HL-60/S4 treated with phorbol 12-myristate 13-acetate at 8.2 ng/mL for 4 days and 3 days (cell line): ENCODE measurements around the gene BNIP1.
"Not testable (repeated sequence)": the region's sequence is repeated elsewhere in the genome, so short reads cannot be mapped to it uniquely, and the experiment has no call there.

ENCODE experiments used
- in situ Hi-C: fragments of 300-500 bp; cut with MboI; formaldehyde crosslinking; loops from 2 replicates; pipeline ENCODE4 v1.15.0; 2022; ENCODE audit warnings: low sequenced_read_pairs

BNIP1 gene, protein sequence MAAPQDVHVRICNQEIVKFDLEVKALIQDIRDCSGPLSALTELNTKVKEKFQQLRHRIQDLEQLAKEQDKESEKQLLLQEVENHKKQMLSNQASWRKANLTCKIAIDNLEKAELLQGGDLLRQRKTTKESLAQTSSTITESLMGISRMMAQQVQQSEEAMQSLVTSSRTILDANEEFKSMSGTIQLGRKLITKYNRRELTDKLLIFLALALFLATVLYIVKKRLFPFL

GRCh38 chr5:173144200-173145176 is at the start of gene BNIP1:
TSS of gene BNIP1 (plus strand) at chr5:173144531. CDS start at chr5:173144546, 15 bp downstream.
- in situ Hi-C loops, result no loop called here

DNA sequence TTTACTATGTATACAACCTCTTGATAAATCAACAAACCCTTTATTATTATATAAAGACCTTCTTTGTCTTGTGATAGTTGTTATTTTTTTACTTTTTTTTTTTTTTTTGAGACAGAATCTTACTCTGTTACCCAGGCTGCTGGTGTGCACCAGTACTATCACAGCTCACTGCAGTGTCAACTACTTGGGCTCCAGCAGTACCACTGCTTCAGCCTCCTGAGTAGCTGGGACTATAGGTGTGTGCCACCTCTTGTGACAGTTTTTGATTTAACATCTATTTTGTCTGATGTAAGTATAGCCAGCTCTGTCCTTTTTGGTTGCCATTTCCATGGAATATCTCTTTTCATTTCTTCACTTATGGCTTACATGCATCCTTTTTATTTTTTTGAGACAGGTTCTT is 45.5 kb upstream of the BNIP1 start:
- in situ Hi-C loops, result no loop called here

GRCh38 chr5:173099461-173099860 is 44.9 kb upstream of the BNIP1 start:
- in situ Hi-C loops, result no loop called here

GRCh38 chr5:173101245-173101644 is 43.1 kb upstream of the BNIP1 start:
- in situ Hi-C loops, result no loop called here

DNA sequence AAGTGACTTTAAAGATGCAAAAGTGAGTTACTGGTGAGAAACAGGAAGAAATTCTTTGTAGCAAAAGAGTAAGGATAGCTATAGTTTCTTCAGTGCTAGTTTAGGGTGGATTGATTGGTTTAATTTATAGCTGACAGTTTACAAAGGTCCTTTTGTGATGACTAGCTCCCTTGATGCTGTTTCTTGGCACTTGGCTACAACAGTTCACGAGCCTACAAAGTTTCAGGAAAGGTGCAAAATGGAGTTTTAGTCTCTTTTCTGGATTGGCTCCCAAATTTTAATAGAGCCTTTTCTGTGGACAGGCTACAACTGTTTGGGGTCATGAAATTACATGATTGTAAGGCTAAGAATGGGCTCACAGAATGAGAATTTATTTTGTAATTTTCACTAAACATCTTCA is 40.9 kb upstream of the BNIP1 start:
- in situ Hi-C loops, result no loop called here

DNA sequence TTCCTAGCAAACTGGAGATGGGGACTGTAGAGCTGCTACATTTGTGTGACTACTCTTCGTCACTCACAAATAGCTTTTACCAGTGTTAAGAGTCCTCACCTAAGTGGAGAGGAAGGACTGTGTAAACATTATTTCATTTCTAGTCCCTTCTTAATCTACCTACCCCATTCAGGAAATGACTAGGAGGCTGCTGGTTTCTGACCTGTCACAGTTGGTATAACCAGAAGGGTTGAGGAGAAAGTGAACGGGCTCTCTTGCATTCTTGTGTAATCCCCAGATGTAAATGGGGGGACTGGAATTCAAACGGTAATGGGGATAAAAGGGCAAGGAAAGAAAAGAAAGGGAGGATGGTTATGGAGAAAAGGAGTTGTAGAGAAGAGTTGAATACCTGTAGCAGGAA is 35.4 kb upstream of the BNIP1 start:
- in situ Hi-C loops, result no loop called here

- in situ Hi-C loops, result no loop called here
Measured at GRCh38 chr5:173114536-173114935, 29.8 kb upstream of the BNIP1 start.

GRCh38 chr5:173119719-173120118 is 24.6 kb upstream of the BNIP1 start:
- in situ Hi-C loops, result no loop called here

DNA sequence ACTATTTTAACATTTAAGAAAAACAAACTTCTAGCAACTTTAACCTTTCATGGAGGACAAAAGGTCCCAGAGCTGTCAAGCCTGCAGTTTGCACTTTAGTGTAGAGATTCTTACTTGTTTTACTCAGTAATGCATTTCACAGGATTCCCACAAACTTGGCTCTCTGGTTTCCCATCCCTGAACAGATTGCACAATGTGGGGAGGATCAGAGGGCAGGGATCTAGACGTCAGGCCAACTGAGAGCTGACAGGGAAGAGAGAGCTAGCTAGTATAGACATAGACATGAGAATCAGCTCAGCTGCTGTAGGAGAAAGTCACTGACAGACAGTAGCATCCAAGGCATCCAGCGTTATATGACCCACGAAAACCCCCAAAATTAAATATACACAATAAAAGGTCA is 20.9 kb upstream of the BNIP1 start:
- in situ Hi-C loops, result no loop called here

- in situ Hi-C loops, result not testable (repeated sequence)
Measured at GRCh38 chr5:173132166-173132565, 12.2 kb upstream of the BNIP1 start.

GRCh38 chr5:173138707-173139106 is 5.6 kb upstream of the BNIP1 start:
- in situ Hi-C loops, result no loop called here

GRCh38 chr5:173139631-173140030 is 4.7 kb upstream of the BNIP1 start:
- in situ Hi-C loops, result no loop called here

DNA sequence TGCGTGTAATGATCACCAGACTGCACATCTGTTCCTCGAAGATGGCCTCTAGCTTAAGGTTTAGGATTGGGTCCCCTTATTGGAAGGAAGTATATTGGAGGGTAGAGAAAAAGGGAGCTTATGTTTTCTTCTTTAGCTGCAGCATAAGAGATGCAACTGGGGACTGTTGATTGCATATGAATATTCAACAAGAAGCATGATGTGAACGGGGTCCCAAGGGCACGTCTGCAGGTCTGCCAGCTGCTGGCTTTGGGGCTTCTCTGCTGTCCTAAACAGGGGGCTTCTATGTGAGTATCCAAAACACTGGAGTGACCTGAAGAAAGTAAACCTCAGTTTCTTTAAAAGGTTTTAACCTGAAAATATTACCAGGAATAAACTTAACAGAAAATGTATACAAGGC is 3.6 kb upstream of the BNIP1 start:
- in situ Hi-C loops, result no loop called here

GRCh38 chr5:173143567-173143966 is 764 bp upstream of the BNIP1 start:
- in situ Hi-C loops, result no loop called here

DNA sequence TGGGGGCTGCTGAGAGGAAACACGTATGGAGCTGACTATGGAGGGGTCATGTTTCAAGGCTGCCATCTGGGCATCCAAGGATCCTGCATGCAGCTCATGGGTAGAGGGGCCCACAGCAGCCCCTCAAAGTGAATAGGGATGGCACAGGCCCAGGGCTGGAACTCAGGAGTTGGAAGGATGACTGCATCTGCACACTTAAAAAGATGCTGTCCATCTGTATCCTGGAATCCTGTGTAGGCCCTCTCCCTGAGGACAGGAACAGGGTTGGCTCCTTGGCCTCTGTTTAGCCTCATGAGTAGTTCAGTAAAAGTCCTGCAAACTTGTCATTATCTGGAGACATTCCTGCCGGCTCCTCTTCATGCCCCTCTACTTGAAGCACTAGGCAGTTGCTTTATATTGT is 4.0 kb downstream of the BNIP1 start:
- in situ Hi-C loops, result no loop called here

DNA sequence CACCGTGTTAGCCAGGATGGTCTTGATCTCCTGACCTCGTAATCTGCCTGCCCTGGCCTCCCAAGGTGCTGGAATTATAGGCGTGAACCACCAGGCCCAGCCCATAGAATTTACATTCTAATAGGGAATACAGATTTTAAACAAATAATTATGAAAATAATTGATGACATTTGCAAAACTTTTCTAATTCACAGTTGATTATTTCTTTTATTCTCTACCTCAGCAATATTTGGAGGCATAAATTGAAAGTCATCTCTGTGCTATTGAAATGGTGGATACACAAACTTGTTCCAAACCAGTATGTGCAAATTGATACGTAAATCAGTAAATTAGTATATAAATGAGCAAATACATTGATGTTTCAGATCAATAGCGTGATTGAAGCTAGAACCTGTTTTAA is 8.2 kb downstream of the BNIP1 start:
- in situ Hi-C loops, result loop anchor here (25.0 kb wide), 1 partner anchor 440 kb away; no protein-coding TSS in a partner anchor

- in situ Hi-C loops, result loop anchor here (25.0 kb wide), 1 partner anchor 442 kb away; no protein-coding TSS in a partner anchor
Measured at GRCh38 chr5:173153842-173154241, 9.5 kb downstream of the BNIP1 start.

GRCh38 chr5:173154619-173155018 is 10.3 kb downstream of the BNIP1 start:
- in situ Hi-C loops, result loop anchor here (25.0 kb wide), 1 partner anchor 442 kb away; no protein-coding TSS in a partner anchor

GRCh38 chr5:173155912-173156311 is 11.6 kb downstream of the BNIP1 start:
- in situ Hi-C loops, result loop anchor here (25.0 kb wide), 1 partner anchor 444 kb away; no protein-coding TSS in a partner anchor

DNA sequence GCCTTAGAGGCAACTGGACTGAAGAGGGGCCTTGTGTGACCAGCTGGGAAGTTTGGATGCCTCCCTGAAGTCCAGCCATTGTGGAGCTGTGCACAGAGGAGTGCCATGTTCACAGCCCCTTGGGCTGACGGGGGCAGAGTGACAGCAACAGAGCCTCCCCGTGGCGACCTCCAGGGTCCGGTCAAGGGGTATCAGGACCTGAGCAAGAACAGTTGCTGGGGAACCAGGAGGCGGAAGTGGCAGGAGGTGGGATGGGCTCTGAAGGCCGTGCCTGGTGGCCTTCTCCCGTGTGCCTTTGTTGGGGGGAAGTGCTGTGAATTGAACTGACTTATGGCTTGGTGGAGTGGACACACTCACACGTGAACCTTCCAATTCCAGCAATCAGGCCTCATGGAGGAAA is 14.0 kb downstream of the BNIP1 start:
- in situ Hi-C loops, result loop anchor here (25.0 kb wide), 1 partner anchor 446 kb away; no protein-coding TSS in a partner anchor

DNA sequence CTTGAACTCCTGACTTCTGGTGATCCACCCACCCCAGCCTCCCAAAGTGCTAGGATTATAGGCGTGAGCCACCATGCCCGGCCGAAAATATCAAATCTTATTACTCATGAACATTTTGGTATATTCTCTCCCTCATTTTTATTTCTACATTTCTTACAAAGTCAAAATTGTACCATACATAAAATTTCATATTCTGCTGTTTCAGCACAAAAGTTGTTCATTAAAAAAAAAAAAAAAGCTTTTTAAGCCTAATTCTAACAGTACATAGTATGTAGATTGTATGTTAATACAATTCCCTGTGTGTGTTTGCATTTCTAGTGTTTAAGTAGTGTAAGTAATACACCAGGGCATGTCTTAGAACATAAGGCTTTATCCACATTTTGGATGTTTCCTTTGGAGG is 14.9 kb downstream of the BNIP1 start:
- in situ Hi-C loops, result loop anchor here (25.0 kb wide), 1 partner anchor 447 kb away; no protein-coding TSS in a partner anchor

DNA sequence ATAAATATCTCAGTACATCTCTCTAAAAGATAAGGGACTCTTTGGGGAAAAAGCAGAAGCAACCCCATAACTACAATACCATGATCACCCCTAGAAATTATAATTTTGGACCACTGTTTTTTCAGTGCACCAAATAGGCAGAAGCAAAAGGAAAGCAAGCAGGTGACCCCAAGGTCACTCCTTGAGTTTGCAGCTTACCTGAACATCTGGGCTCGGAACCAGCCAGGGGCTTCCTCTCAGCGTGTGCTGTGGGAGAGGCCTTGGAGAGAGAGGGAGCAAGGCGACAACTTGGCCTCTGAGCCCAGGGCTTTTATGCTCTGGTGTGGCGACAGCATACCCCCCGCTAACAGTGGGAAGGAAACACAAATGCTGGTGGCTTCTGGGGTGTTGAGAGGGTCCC is 16.8 kb downstream of the BNIP1 start:
- in situ Hi-C loops, result loop anchor here (25.0 kb wide), 1 partner anchor 449 kb away; no protein-coding TSS in a partner anchor
